Upper lobe of left lung (tissue), 6 donors: Measurements from ENCODE around the gene DIP2C. TPM values are rescaled to one million over a fixed set of nuclear protein-coding genes. Genes with fewer than 3 reads are reported as not detected.

Source experiments
- ATAC-seq, 2 donors: fragments of 200-7000 bp; cut with Tn5 transposase; one replicate each; pipeline ENCODE4 v1.9.1; 2022; ENCODE audit warnings: mild to moderate bottlenecking in 2 of 2, moderate library complexity in 2 of 2; ENCODE audit not compliant: low FRiP score in 2 of 2
- DNase-seq, 2 donors: peaks; one replicate each; pipeline ENCODE4 v3.0.0-alpha.2; 2019 to 2020
- H3K27ac ChIP-seq, 4 donors: fragments of 200-600 bp; sonication (generic); one replicate each; pipeline ENCODE4 v1.5.1; 2016 to 2019
- H3K27me3 ChIP-seq, 4 donors: fragments of 200-600 bp; sonication (generic); one replicate each; pipeline ENCODE4 v1.5.1; 2017 to 2019
- H3K36me3 ChIP-seq, 4 donors: fragments of 200-600 bp; sonication (generic); one replicate each; pipeline ENCODE4 v1.5.1; 2016 to 2019
- H3K4me1 ChIP-seq, 4 donors: fragments of 200-600 bp; sonication (generic); one replicate each; pipeline ENCODE4 v1.5.1; 2018 to 2019
- H3K4me3 ChIP-seq, 4 donors: fragments of 200-600 bp; sonication (generic); one replicate each; pipeline ENCODE4 v1.5.1; 2017 to 2019; ENCODE audit warnings: mild to moderate bottlenecking in 2 of 4, moderate library complexity in 1 of 4
- H3K9me3 ChIP-seq, 4 donors: fragments of 200-600 bp; sonication (generic); one replicate each; pipeline ENCODE4 v1.5.1; 2018 to 2019
- EP300 ChIP-seq, 4 donors: sonication (generic); formaldehyde crosslinking; IDR thresholded peaks; one replicate each; pipeline ENCODE4 v1.5.1; 2017; ENCODE audit warnings: antibody characterized with exemption in 4 of 4, control low read depth in 2 of 4
- POLR2A ChIP-seq, 4 donors: fragments of 450-650 bp; IDR thresholded peaks; one replicate each; pipeline ENCODE4 v1.5.1; 2016 to 2017; ENCODE audit warnings: antibody characterized with exemption in 4 of 4, mild to moderate bottlenecking in 2 of 4
- POLR2AphosphoS5 ChIP-seq, 2 donors: sonication (generic); formaldehyde crosslinking; IDR thresholded peaks; one replicate each; pipeline ENCODE4 v1.5.1; 2017; ENCODE audit warnings: antibody characterized with exemption in 2 of 2
- WGBS, 2 donors: methylation state at CpG; one replicate each; pipeline ENCODE4 v1.1.5; 2017 to 2018; 5-methylcytosine and 5-hydroxymethylcytosine counted together
- total RNA-seq, 6 donors: library from RNA; depleted of rRNA in 4 of 6; stranded (reverse); fragments of >200 nt in 4 of 6; gene quantifications; one replicate each; pipeline versions ENCODE4 v1.1.0 to v1.2.1, GENCODE V29; 2016 to 2021
- TF ChIP-seq, protein P1 (sequence below), 6 experiments: fragments of 450-650 bp in 4 of 6; fragments of 200-600 bp in 2 of 6; sonication (generic) in 2 of 6; IDR thresholded peaks; one replicate each; pipeline ENCODE4 v1.5.1; 2016 to 2019; ENCODE audit warnings: antibody characterized with exemption in 6 of 6
- donor health status: DM: no; HTN: no; CAD: no; lungs with moderate emphysema.
- donor health status: DM: no; HTN: yes; CAD: no; lungs with severe emphysema.

The DIP2C gene
- total RNA-seq, 6 donors from 2014 or later: 11.6 to 32.5 (median 14.7) TPM

DNA sequence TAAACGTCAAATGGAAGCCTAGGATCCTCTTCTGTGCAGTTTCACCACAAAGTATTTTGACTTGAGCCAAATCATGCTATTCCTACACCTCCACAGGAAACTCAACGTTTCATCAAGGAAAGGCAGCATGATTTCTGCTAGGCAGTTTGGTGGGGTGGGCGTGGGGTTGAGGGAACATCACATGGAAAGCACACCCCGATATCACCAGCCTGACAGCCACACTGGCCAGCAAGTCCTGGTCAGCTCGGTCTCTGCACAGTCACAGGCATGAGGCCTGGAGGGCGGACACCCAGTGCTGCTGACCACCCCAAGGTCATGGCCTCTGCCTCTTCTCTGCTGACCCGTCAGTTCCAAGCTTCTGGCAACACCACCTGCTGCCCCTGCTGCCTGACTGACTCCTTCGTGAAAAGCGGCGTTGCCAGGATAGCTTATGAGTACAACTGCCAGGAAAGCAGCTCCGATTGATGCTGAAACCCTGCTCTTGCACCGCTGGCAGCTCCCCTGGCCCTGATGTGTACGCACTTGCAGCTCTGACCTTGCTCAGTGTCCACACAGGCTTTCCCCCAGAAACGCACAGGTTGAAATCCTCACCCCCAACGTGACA, 171.5 kb downstream of the DIP2C start:
- H3K4me3 ChIP-seq: no peak overlapping the region
- no peaks in the 10 kb centered on the region for H3K36me3 ChIP-seq
- TF ChIP-seq, protein P1, sequence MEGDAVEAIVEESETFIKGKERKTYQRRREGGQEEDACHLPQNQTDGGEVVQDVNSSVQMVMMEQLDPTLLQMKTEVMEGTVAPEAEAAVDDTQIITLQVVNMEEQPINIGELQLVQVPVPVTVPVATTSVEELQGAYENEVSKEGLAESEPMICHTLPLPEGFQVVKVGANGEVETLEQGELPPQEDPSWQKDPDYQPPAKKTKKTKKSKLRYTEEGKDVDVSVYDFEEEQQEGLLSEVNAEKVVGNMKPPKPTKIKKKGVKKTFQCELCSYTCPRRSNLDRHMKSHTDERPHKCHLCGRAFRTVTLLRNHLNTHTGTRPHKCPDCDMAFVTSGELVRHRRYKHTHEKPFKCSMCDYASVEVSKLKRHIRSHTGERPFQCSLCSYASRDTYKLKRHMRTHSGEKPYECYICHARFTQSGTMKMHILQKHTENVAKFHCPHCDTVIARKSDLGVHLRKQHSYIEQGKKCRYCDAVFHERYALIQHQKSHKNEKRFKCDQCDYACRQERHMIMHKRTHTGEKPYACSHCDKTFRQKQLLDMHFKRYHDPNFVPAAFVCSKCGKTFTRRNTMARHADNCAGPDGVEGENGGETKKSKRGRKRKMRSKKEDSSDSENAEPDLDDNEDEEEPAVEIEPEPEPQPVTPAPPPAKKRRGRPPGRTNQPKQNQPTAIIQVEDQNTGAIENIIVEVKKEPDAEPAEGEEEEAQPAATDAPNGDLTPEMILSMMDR (IDR thresholded peaks at IDR 0.05): no peak
- TF ChIP-seq POLR2A (IDR thresholded peaks at IDR 0.05) (no peak), EP300 (IDR thresholded peaks at IDR 0.05) (no peak), POLR2AphosphoS5 (IDR thresholded peaks at IDR 0.05) (no peak)
- no peaks in the 10 kb centered on the region for H3K27me3 ChIP-seq
- 86 to 91% methylated on average over 15 of the region's 15 CpGs for WGBS, 2 donors
- no peaks in the 10 kb centered on the region for H3K9me3 ChIP-seq
- ATAC-seq: no peak
- peak in 1 of 2 donors; percentile 13 for DNase-seq
- H3K27ac ChIP-seq: no peak overlapping the region
- H3K4me1 ChIP-seq: peaks cover 0 to 4% (median 0%) of the 10 kb centered on the region in 4 donors

DNA sequence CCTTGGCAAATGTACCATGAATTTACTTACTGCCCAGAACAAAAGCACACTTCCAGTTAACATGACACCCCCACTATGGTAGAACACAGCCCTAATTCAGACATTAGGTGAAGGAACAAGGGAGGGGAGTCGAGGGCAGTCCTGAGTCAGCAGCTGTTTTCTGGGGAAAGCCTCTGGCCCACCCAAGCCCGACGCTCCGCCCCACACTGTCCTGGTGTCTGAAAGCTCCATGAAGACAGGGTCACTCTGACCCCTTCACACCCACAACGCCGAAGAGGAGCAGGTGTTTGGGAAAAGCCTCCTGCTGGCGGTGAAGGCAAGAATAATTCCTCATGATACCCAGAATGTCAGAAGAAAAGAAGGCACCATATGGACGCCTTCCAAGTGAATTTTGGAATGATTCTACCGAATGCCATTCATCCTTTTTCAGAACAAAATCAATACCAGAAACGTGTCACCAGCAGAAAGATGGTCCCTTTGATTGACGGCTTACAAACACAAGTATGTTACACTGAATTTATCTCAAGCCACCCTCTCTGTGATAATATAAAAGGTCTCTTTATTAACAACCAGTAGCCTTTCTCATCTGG, 172.1 kb downstream of the DIP2C start:
- no peaks in the 10 kb centered on the region for H3K36me3 ChIP-seq
- H3K4me1 ChIP-seq: peaks cover 0 to 6% (median 0%) of the 10 kb centered on the region in 4 donors
- H3K27ac ChIP-seq: no peak overlapping the region
- DNase-seq (peak in 1 of 2 donors; percentile 7), ATAC-seq (no peak)
- H3K9me3 ChIP-seq: no peaks in the 10 kb centered on the region
- TF ChIP-seq POLR2AphosphoS5 (IDR thresholded peaks at IDR 0.05) (no peak), POLR2A (IDR thresholded peaks at IDR 0.05) (no peak), EP300 (IDR thresholded peaks at IDR 0.05) (no peak)
- TF ChIP-seq, protein P1 (IDR thresholded peaks at IDR 0.05): no peak
- H3K4me3 ChIP-seq: no peak overlapping the region
- no peaks in the 10 kb centered on the region for H3K27me3 ChIP-seq
- WGBS, 2 donors: 73 to 81% methylated on average over 11 of the region's 11 CpGs

DNA sequence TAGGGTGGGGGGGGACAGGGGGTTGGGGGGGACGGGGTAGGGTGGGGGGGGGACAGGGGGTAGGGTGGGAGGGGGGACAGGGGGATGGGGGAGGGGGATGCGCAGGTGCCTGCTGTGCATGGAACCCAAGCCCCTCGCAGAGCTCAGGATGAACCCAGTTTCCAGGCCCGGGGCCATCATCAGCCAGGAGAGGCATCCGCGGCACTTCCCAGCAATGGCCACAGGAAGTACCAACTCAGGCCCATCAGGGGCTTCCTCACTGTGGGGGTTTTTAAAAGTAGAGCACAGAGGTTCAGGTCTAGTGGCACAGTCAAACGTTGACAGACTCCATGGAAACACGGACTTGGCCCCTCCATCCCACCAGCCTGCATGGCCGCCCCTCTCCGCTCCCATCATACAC, 172.7 kb downstream of the DIP2C start:
- H3K27me3 ChIP-seq: no peaks in the 10 kb centered on the region
- H3K4me1 ChIP-seq: peaks cover 0 to 12% (median 0%) of the 10 kb centered on the region in 4 donors
- no peak overlapping the region for H3K4me3 ChIP-seq
- H3K9me3 ChIP-seq: no peaks in the 10 kb centered on the region
- H3K27ac ChIP-seq: no peak overlapping the region
- 66 to 82% methylated on average over 4 to 6 of the region's 10 CpGs for WGBS, 2 donors
- TF ChIP-seq, protein P1 (IDR thresholded peaks at IDR 0.05): no peak
- TF ChIP-seq POLR2AphosphoS5 (IDR thresholded peaks at IDR 0.05) (no peak), EP300 (IDR thresholded peaks at IDR 0.05) (no peak)
- ATAC-seq: no peak
- H3K36me3 ChIP-seq: no peaks in the 10 kb centered on the region
- DNase-seq: no peak

GRCh38 chr10:515674-516073, 173.8 kb downstream of the DIP2C start:
- Histone ChIP-seq H3K4me3 (no peak overlapping the region), H3K36me3 (no peaks in the 10 kb centered on the region), H3K27me3 (no peaks in the 10 kb centered on the region), H3K27ac (no peak overlapping the region), H3K4me1 (peaks cover 0 to 19% (median 3%) of the 10 kb centered on the region in 4 donors), H3K9me3 (no peaks in the 10 kb centered on the region)
- DNase-seq (peak in 1 of 2 donors; percentile 1), ATAC-seq (no peak)
- 75 to 80% methylated on average over 8 of the region's 8 CpGs for WGBS, 2 donors
- TF ChIP-seq POLR2A (IDR thresholded peaks at IDR 0.05) (no peak), POLR2AphosphoS5 (IDR thresholded peaks at IDR 0.05) (no peak), EP300 (IDR thresholded peaks at IDR 0.05) (no peak)
- TF ChIP-seq, protein P1 (IDR thresholded peaks at IDR 0.05): no peak
